Transverse colon (tissue), 4 donors: ENCODE results near the gene EML4.

Experiments used
- CTCF ChIP-seq, 5 experiments: fragments of 200-600 bp in 3 of 5; fragments of 450-650 bp in 2 of 5; sonication (generic) in 3 of 5; IDR thresholded peaks; 1 replicate in 2 of 5; 2 replicates in 3 of 5; pipeline ENCODE4 v1.5.1; 2016 to 2017; ENCODE audit warnings: antibody characterized with exemption in 5 of 5, inconsistent platforms in 3 of 5, mild to moderate bottlenecking in 2 of 5, moderate library complexity in 1 of 5
- POLR2A ChIP-seq: fragments of 450-650 bp; IDR thresholded peaks from one replicate; pipeline ENCODE4 v1.6.1; 2016; ENCODE audit warnings: antibody characterized with exemption, mild to moderate bottlenecking, moderate library complexity
- POLR2AphosphoS5 ChIP-seq, 3 donors: sonication (generic); formaldehyde crosslinking; IDR thresholded peaks; one replicate each; pipeline ENCODE4 v1.6.1; 2016; ENCODE audit warnings: antibody characterized with exemption in 3 of 3

- no peak for TF ChIP-seq POLR2A
- no peak for TF ChIP-seq CTCF (IDR thresholded peaks at IDR 0.05)
- no peak for TF ChIP-seq POLR2AphosphoS5 (IDR thresholded peaks at IDR 0.05)
Observed at GRCh38 chr2:42200926-42201855, 32.0 kb downstream of the EML4 start.
